ENCODE data around the gene FGGY. TPM values are rescaled to one million over a fixed set of nuclear protein-coding genes. Genes with fewer than 3 reads are reported as not detected.

FGGY gene
- total and polyA plus RNA-seq, 4 donors, result 16.0 to 67.0 (median 43.4) TPM

- no peak for TF ChIP-seq ATF3 (IDR thresholded peaks at IDR 0.05)
These were observed 376.1 kb downstream of the FGGY start (continued) for GRCh38 chr1:59672851-59673572.

GRCh38 chr1:59673573-59674450 is 376.9 kb downstream of the FGGY start:
- Histone ChIP-seq H3K4me3 (ENCODE audit: low read depth in 1 of 3, low read length in 3 of 3) (no peak overlapping the region), H3K27me3 (ENCODE audit: control insufficient read depth in 4 of 4, insufficient read depth in 4 of 4, low read length in 3 of 4) (no peaks in the 10 kb centered on the region), H3K36me3 (ENCODE audit: control insufficient read depth in 4 of 4, insufficient read depth in 3 of 4, low read depth in 1 of 4, low read length in 3 of 4) (peaks cover 0 to 7% (median 3%) of the 10 kb centered on the region in 4 donors), H3K4me1 (ENCODE audit: control insufficient read depth in 4 of 4, insufficient read depth in 4 of 4, low read length in 3 of 4) (peaks cover 9 to 24% (median 17%) of the 10 kb centered on the region in 4 donors), H3K27ac (ENCODE audit: low read depth in 1 of 2, low read length in 2 of 2) (peak overlapping the region; percentile 76 to 78), H3K9me3 (ENCODE audit: control insufficient read depth in 4 of 4, low read length in 3 of 4) (no peaks in the 10 kb centered on the region), H3K9ac (ENCODE audit: low read depth in 1 of 2, low read length in 2 of 2) (peak overlapping the region in 1 of 2 donors; percentile 54)
- WGBS, result 36% methylated on average over 16 of the region's 16 CpGs
- TF ChIP-seq GABPA (IDR thresholded peaks at IDR 0.05 in 1 of 2, conservative IDR thresholded peaks at IDR 0.05 in 1 of 2) (no peak), RAD21 (IDR thresholded peaks at IDR 0.05) (peak in 1 of 2 donors; percentile 16), REST (IDR thresholded peaks at IDR 0.05) (peak; percentile 27), FOXA1 (IDR thresholded peaks at IDR 0.05) (no peak), YY1 (IDR thresholded peaks at IDR 0.05) (no peak), TAF1 (conservative IDR thresholded peaks at IDR 0.05) (no peak), HNF4G (IDR thresholded peaks at IDR 0.05) (no peak), RXRA (IDR thresholded peaks at IDR 0.05) (peak in 1 of 2 donors; percentile 23), HNF4A (conservative IDR thresholded peaks at IDR 0.05) (peak in 1 of 2 donors; percentile 35), ATF3 (IDR thresholded peaks at IDR 0.05) (no peak), SP1 (IDR thresholded peaks at IDR 0.05) (no peak), EGR1 (IDR thresholded peaks at IDR 0.05; ENCODE audit: low read depth in 2 of 2) (no peak), NR2F2 (IDR thresholded peaks at IDR 0.05) (no peak), CTCF (IDR thresholded peaks at IDR 0.05; ENCODE audit: low read depth, low read length, missing input control) (no peak), ZBTB33 (IDR thresholded peaks at IDR 0.05) (no peak), MAX (IDR thresholded peaks at IDR 0.05) (peak; percentile 31), JUND (IDR thresholded peaks at IDR 0.05) (no peak), FOXA2 (IDR thresholded peaks at IDR 0.05) (no peak)
- DNase-seq (ENCODE audit: low spot score), result no peak

Measured in liver (tissue), 9 donors.